ENCODE data around the gene IPPK.

IPPK gene

GRCh38 chr9:92713528-92713927 lies 43.6 kb upstream of the IPPK start:
- peaks cover 0 to 91% of the 10 kb centered on the region in 2 experiments; a peak in 1 of 3 replicates for H3K36me3 ChIP-seq (ENCODE audit: control insufficient read depth in 2 of 2, insufficient read depth in 1 of 2, low read length in 2 of 2)
- no peaks in the 10 kb centered on the region for H3K9me3 ChIP-seq (ENCODE audit: control insufficient read depth, insufficient read depth, low read depth, low read length)
- no peak overlapping the region for H3K27ac ChIP-seq (ENCODE audit: extremely low read depth, low read depth, low read length)
- TF ChIP-seq ZNF280D (tag by site-specific recombination; IDR thresholded peaks at IDR 0.05): no peak
- no peak for TF ChIP-seq ZNF654 (tag by site-specific recombination; IDR thresholded peaks at IDR 0.05; ENCODE audit: low read depth)
- TF ChIP-seq ZNF514 (tag by site-specific recombination; IDR thresholded peaks at IDR 0.05): no peak
- no peaks in the 10 kb centered on the region for H3K4me1 ChIP-seq (ENCODE audit: control insufficient read depth, insufficient read depth, low read length)
- CTCF ChIA-PET: interaction anchor here (0.6 to 9.7 kb wide), 3 partner anchors 77 to 451 kb away, joined by 3 to 150 read pairs (median 3); no protein-coding TSS in a partner anchor
- POLR2A ChIA-PET: no interaction called here
- H3K4me3 ChIP-seq (ENCODE audit: low read depth, low read length): no peak overlapping the region

GRCh38 chr9:92712767-92713166 lies 42.8 kb upstream of the IPPK start:
- Histone ChIP-seq H3K36me3 (ENCODE audit: control insufficient read depth in 2 of 2, insufficient read depth in 1 of 2, low read length in 2 of 2) (peaks cover 0 to 83% of the 10 kb centered on the region in 2 experiments; a peak in 1 of 3 replicates), H3K4me3 (ENCODE audit: low read depth, low read length) (no peak overlapping the region), H3K4me1 (ENCODE audit: control insufficient read depth, insufficient read depth, low read length) (no peaks in the 10 kb centered on the region), H3K9me3 (ENCODE audit: control insufficient read depth, insufficient read depth, low read depth, low read length) (no peaks in the 10 kb centered on the region), H3K27ac (ENCODE audit: extremely low read depth, low read depth, low read length) (no peak overlapping the region)
- CTCF ChIA-PET: interaction anchor here (9.7 kb wide), 1 partner anchor 78 kb away, joined by 150 read pairs; no protein-coding TSS in a partner anchor
- POLR2A ChIA-PET: no interaction called here
- TF ChIP-seq ZNF248 (tag by site-specific recombination; IDR thresholded peaks at IDR 0.05) (no peak), ZBTB26 (tag by site-specific recombination; optimal IDR thresholded peaks at IDR 0.05) (no peak), ZSCAN18 (tag by site-specific recombination; IDR thresholded peaks at IDR 0.05) (no peak), ZNF394 (tag by site-specific recombination; IDR thresholded peaks at IDR 0.05; ENCODE audit: borderline replicate concordance) (no peak), ZBTB21 (tag by site-specific recombination; IDR thresholded peaks at IDR 0.05) (no peak), KLF16 (tag by site-specific recombination; IDR thresholded peaks at IDR 0.05) (no peak)

GRCh38 chr9:92711844-92712243 lies 41.9 kb upstream of the IPPK start:
- no peak overlapping the region for H3K27ac ChIP-seq (ENCODE audit: extremely low read depth, low read depth, low read length)
- ChIA-PET CTCF (interaction anchor here (9.7 kb wide), 1 partner anchor 79 kb away, joined by 150 read pairs; no protein-coding TSS in a partner anchor), POLR2A (no interaction called here)
- no peaks in the 10 kb centered on the region for H3K9me3 ChIP-seq (ENCODE audit: control insufficient read depth, insufficient read depth, low read depth, low read length)
- H3K4me3 ChIP-seq (ENCODE audit: low read depth, low read length): no peak overlapping the region
- H3K4me1 ChIP-seq (ENCODE audit: control insufficient read depth, insufficient read depth, low read length): no peaks in the 10 kb centered on the region
- peaks cover 0 to 74% of the 10 kb centered on the region in 2 experiments; a peak in 1 of 3 replicates for H3K36me3 ChIP-seq (ENCODE audit: control insufficient read depth in 2 of 2, insufficient read depth in 1 of 2, low read length in 2 of 2)
- TF ChIP-seq PBX3 (CRISPR knock-in tag; IDR thresholded peaks at IDR 0.05): no peak
- no peak for TF ChIP-seq ZBTB10 (tag by site-specific recombination; IDR thresholded peaks at IDR 0.05)
- no peak for TF ChIP-seq ZNF776 (tag by site-specific recombination; IDR thresholded peaks at IDR 0.05; ENCODE audit: borderline replicate concordance)
- no peak for TF ChIP-seq KLF7 (tag by site-specific recombination; IDR thresholded peaks at IDR 0.05; ENCODE audit: borderline replicate concordance)
- TF ChIP-seq ZIC2 (tag by site-specific recombination; IDR thresholded peaks at IDR 0.05): no peak
- no peak for TF ChIP-seq ZNF394 (tag by site-specific recombination; IDR thresholded peaks at IDR 0.05; ENCODE audit: borderline replicate concordance)
- no peak for TF ChIP-seq REPIN1 (tag by site-specific recombination; IDR thresholded peaks at IDR 0.05; ENCODE audit: low read depth)
- no peak for TF ChIP-seq ZNF138 (tag by site-specific recombination; IDR thresholded peaks at IDR 0.05; ENCODE audit: borderline replicate concordance)
- no peak for TF ChIP-seq ZNF398 (tag by site-specific recombination; IDR thresholded peaks at IDR 0.05)
- no peak for TF ChIP-seq HOXA7 (CRISPR knock-in tag; IDR thresholded peaks at IDR 0.05; ENCODE audit: borderline replicate concordance)
- TF ChIP-seq WT1 (tag by site-specific recombination; IDR thresholded peaks at IDR 0.05): no peak

Measured in HEK293 (cell line).